GM18499 (cell line): ENCODE results near the gene CCDC91.
"Not testable (repeated sequence)": the region's sequence is repeated elsewhere in the genome, so short reads cannot be mapped to it uniquely, and the experiment has no call there.

Source experiments
- ATAC-seq: cut with Tn5 transposase; IDR thresholded peaks from one replicate; pipeline ENCODE4 v1.9.1; 2021; ENCODE audit warnings: moderate number of reproducible peaks; ENCODE audit not compliant: insufficient read depth, unreplicated experiment

The CCDC91 gene

GRCh38 chr12:28346567-28346966 is 156.3 kb downstream of the CCDC91 start:
- ATAC-seq: no peak

GRCh38 chr12:28349196-28349595 is 158.9 kb downstream of the CCDC91 start:
- ATAC-seq: no peak

DNA sequence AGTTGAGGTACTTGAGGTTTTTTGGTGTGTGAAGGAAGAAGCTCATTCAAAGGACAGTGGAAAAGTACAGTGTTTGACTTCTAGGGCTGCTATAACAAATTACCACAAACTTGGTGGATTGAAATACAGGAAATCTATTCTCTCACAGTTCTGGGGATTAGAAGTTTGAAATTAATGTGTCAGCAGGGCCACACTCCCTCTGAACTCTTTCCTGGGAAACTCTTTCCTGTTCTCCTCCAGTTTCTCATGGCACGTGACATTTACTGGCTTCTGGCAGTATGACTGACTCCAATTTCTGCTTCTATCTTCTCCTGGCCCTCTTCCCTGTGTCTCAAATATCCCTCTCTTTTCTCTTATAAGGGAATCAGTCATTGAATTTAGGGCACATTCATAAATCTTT is 160.2 kb downstream of the CCDC91 start:
- ATAC-seq: no peak

- ATAC-seq: no peak
These were observed 161.2 kb downstream of the CCDC91 start for GRCh38 chr12:28351414-28351813.

- no peak for ATAC-seq
These were observed 164.9 kb downstream of the CCDC91 start for GRCh38 chr12:28355161-28355560.

GRCh38 chr12:28360253-28360652 is 170.0 kb downstream of the CCDC91 start:
- ATAC-seq: no peak

GRCh38 chr12:28367326-28367725 is 177.1 kb downstream of the CCDC91 start:
- ATAC-seq: no peak

DNA sequence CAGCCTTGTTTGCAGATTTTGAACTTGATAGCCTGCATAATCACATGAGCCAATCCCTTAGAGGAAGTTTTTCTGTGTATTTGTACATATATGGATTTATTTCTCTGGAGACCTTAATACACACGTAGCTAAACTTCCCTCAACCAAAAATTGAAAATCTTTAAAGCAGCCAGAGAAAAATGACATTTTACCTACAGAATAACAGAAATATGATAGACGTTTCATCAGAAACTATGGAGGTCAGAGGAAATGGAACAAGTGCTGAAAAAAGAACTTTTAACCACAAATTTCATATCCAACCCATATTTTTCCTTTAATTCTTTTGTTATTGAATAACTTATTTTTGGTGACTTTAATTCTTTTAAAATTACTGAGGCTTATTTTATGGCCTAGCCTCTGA is 177.7 kb downstream of the CCDC91 start:
- ATAC-seq: no peak

GRCh38 chr12:28369483-28369882 is 179.2 kb downstream of the CCDC91 start:
- ATAC-seq: no peak

DNA sequence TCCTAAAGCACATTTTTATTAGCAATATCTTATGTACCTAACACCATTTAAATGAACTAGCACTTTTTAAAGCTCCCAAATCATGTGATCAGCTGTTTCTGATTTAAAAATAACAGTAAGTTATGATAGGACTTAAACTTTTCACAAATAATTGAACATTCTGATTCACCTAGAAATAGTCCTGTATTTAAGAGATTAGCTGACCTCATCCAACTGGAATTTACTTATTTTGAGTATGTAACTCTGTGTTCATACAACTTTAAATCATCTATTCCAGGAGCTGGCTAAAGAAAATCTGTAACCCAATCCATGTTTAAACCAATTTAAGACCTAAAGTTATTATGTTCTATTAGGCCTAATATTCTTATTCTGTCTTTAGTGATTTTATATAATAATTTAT is 184.3 kb downstream of the CCDC91 start:
- no peak for ATAC-seq

DNA sequence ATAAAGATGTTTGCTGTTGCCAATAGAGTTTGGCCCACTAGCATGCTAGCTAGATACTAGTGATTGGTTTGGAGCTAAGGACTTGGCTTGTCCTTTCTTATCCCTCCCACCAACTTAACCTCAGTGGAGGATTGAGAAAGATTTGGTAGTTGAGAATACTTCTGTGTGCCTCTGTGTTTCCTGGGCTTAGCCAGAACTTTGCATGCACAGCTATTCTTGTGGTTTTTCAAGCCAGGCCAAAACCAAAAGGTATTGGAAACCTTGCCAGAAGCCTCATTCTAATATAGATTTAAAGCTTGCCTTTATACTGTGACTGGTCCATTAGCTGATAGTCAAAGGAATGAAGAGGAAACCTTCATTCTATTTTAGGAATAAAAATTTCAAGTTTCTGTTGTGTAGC is 188.5 kb downstream of the CCDC91 start:
- ATAC-seq: no peak

- ATAC-seq: not testable (repeated sequence)
These were observed 189.5 kb downstream of the CCDC91 start for GRCh38 chr12:28379779-28380178.

DNA sequence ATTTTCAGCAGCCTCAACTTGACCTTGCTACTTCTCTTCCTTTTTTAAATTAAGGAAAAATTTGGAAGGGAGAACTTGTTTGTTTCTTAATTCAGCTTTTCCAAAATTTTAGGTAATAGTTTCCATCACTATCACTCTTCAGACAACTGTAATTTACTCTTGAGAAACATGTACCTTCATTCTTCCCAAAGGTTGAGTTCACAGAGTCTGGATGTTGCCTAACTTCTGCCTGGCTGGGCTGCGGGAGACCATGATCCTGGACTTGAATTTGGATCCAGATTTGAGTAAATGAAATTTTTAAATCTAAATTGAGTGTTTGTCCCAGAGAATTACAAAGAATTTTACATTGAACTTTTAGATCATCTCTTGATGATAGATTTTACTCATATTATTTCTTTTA is 193.1 kb downstream of the CCDC91 start:
- ATAC-seq: no peak

- no peak for ATAC-seq
These were observed 198.6 kb downstream of the CCDC91 start for GRCh38 chr12:28388879-28389278.

DNA sequence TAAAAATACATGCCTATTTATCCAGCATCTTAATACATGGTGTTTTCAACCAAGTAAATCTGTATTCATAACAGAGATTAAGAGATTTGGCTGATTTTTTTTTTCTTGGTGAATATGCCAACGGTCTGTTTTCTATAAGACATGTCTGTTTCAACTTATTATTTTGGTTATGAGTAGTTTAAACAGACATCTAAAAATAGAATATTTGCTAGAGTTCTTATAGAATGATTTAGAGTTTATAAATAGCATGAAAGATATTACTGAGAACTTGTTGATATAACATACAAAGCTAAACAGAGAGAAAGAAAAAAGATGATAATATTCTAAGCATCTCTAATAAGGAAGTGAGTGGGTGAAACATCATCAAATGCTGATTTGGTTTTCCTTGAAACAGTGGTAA is 199.9 kb downstream of the CCDC91 start:
- no peak for ATAC-seq

GRCh38 chr12:28390761-28391385 is 200.6 kb downstream of the CCDC91 start:
- no peak for ATAC-seq

DNA sequence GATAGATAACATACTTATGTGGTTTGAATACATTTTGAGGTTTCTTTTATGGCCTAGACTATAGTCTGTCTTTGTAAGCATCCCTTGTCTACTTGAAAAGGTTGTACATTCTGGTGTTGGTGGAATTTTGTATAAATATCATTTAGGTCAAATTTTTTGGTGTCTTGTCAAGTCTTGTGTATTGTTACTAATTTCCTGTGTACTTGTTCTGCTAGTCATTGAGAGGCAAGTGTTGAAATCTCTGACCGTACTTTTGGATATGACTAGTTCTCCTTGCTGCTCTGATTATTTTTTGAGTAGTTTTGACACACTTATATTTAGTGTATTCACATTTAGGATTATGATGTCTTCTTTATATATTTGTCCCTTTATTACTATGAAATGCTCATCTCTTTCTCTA is 219.6 kb downstream of the CCDC91 start:
- ATAC-seq: no peak

DNA sequence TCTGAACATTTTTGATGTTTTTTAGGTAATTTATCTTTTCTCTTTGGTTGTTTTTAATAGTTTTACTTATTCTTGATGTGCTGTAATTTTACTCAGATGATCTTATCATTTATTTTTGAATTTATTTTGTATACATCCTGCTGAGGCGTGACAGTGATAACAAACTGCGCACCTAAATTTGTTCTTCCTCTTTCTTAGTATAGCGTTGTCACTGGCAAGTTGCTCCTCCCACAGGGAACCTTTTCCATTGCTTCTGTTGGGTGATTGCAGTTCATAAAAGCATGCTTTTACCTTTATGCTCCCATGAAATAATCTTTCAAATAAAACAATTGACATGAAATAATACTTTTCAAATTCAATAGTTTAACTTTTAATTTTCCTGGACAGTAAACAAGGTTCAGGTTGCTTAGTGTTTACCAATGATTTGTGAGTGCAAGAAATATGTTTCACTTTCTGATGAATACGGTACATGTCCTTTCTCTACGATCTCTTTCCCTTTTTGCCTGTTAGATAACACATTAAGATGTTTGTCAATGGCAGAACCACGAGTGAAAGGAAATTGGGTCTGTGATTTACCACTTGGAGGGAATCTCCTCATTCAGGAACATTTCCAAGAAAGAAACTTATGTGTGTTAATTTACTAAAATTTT is 223.3 kb downstream of the CCDC91 start:
- peak; percentile 84 for ATAC-seq

DNA sequence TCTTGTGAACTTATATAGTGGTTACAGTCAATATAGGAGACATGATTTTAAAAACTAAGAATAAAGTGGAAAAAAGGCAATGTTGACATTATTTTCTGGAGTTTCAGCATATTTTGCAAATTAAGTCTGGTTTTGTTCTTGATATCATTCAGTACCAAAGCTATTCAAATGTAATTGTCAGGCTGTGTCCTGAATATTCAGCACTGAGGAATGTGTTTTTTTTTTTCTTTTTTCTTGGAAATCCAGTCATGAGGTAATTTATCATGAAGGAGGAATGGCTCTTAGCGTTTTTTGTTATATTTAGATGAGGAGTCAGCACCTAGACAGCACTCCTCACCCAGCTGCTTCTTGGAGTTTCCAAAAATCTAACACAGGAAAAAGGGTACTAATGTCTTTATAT is 225.5 kb downstream of the CCDC91 start:
- ATAC-seq: no peak

GRCh38 chr12:28421374-28421773 is 231.1 kb downstream of the CCDC91 start:
- ATAC-seq: no peak

- no peak for ATAC-seq
These were observed 234.7 kb downstream of the CCDC91 start for GRCh38 chr12:28424965-28425364.

- ATAC-seq: no peak
These were observed 235.3 kb downstream of the CCDC91 start for GRCh38 chr12:28425526-28425925.
